SK-N-SH (cell line): ENCODE data around the gene IL10RA. TPM values are rescaled to one million over a fixed set of nuclear protein-coding genes. Genes with fewer than 3 reads are reported as not detected.

Experiments
- CTCF ChIA-PET: fragments of 300-600, 350-600 bp; formaldehyde crosslinking; extraction: SDS; loops from one replicate; lab custom pipeline; 2021; lab: Yijun Ruan, JAX
- POLR2A ChIA-PET: fragments of 350-600 bp; sonication (Branson Sonifier 250); formaldehyde crosslinking; extraction: SDS; loops from one replicate; lab custom pipeline; 2020; ENCODE audit warnings: antibody characterized with exemption, inconsistent platforms; lab: Yijun Ruan, JAX
- DNase-seq: peaks from one replicate; pipeline ENCODE4 v3.0.0; 2012
- H2AFZ ChIP-seq: fragments of 200-600 bp; sonication (generic); 2 replicates; pipeline ENCODE4 v1.8.1; 2016; ENCODE audit warnings: antibody characterized with exemption, mild to moderate bottlenecking, low read depth
- H3F3A ChIP-seq: fragments of 200-600 bp; sonication (generic); replicated peaks from 2 replicates; pipeline ENCODE3; 2016; ENCODE audit warnings: antibody characterized with exemption, mild to moderate bottlenecking; ENCODE audit not compliant: insufficient read depth
- H3K27ac ChIP-seq, 2 experiments: fragments of 200-500 bp in 1 of 2; fragments of 200-600 bp in 1 of 2; sonication (Bioruptor generic) in 1 of 2; sonication (generic), shearing (Covaris generic) in 1 of 2; 2 replicates each; pipeline versions ENCODE4 v1.5.1 to v1.6.1; 2014 to 2016; ENCODE audit warnings: low read depth in 2 of 2, inconsistent platforms in 1 of 2, low read length in 1 of 2, mild to moderate bottlenecking in 1 of 2, mixed read lengths in 1 of 2
- H3K27me3 ChIP-seq: fragments of 200-600 bp; sonication (generic), shearing (Covaris generic); 2 replicates; pipeline ENCODE4 v1.6.1; 2016; ENCODE audit warnings: mixed run types; ENCODE audit not compliant: insufficient read depth
- H3K36me3 ChIP-seq, 2 experiments: fragments of 200-500 bp in 1 of 2; fragments of 200-600 bp in 1 of 2; sonication (Bioruptor generic) in 1 of 2; sonication (generic) in 1 of 2; replicated peaks in 1 of 2; 2 replicates each; pipeline versions ENCODE3 to v1.5.1; 2014 to 2016; ENCODE audit warnings: low read length in 1 of 2, mild to moderate bottlenecking in 1 of 2; ENCODE audit not compliant: insufficient read depth in 2 of 2, control insufficient read depth in 1 of 2
- H3K4me1 ChIP-seq, 2 experiments: fragments of 200-500 bp in 1 of 2; fragments of 200-600 bp in 1 of 2; sonication (Bioruptor generic) in 1 of 2; sonication (generic), shearing (Covaris generic) in 1 of 2; 2 replicates each; pipeline versions ENCODE4 v1.5.1 to v1.6.1; 2014 to 2016; ENCODE audit warnings: low read depth in 1 of 2, low read length in 1 of 2, mixed run types in 1 of 2; ENCODE audit not compliant: insufficient read depth in 2 of 2, control insufficient read depth in 1 of 2
- H3K4me2 ChIP-seq: fragments of 200-600 bp; sonication (generic), shearing (Covaris generic); 2 replicates; pipeline ENCODE4 v1.6.1; 2017; ENCODE audit warnings: mixed run types
- H3K4me3 ChIP-seq, 2 experiments: fragments of 200-500 bp in 1 of 2; fragments of 200-600 bp in 1 of 2; sonication (Bioruptor generic) in 1 of 2; sonication (generic), shearing (Covaris generic) in 1 of 2; 2 replicates each; pipeline versions ENCODE4 v1.5.1 to v1.8.1; 2014 to 2016; ENCODE audit warnings: low read depth in 2 of 2, inconsistent platforms in 1 of 2, low read length in 1 of 2, mild to moderate bottlenecking in 1 of 2, mixed read lengths in 1 of 2, moderate library complexity in 1 of 2
- H3K79me2 ChIP-seq: fragments of 200-600 bp; sonication (generic); 2 replicates; pipeline ENCODE4 v1.8.1; 2017; ENCODE audit warnings: mild to moderate bottlenecking; ENCODE audit not compliant: insufficient read depth
- H3K9ac ChIP-seq: fragments of 200-600 bp; sonication (generic); 2 replicates; pipeline ENCODE4 v1.6.1; 2017; ENCODE audit warnings: mixed run types
- H3K9me2 ChIP-seq: fragments of 200-600 bp; sonication (generic); 2 replicates; pipeline ENCODE4 v1.6.1; 2017; ENCODE audit warnings: mixed run types
- H3K9me3 ChIP-seq: fragments of 200-600 bp; sonication (generic); 2 replicates; pipeline ENCODE4 v1.6.1; 2017; ENCODE audit warnings: mixed run types, mild to moderate bottlenecking, moderate library complexity
- H4K20me1 ChIP-seq: fragments of 200-600 bp; sonication (generic); 2 replicates; pipeline ENCODE4 v1.6.1; 2017; ENCODE audit warnings: mild to moderate bottlenecking, mixed run types; ENCODE audit not compliant: insufficient read depth
- CHD2 ChIP-seq: fragments of 150-350 bp; IDR thresholded peaks from 2 replicates; pipeline ENCODE4 v1.6.1; 2018; ENCODE audit warnings: low read length; ENCODE audit not compliant: partially characterized antibody
- EP300 ChIP-seq, 2 experiments: IDR thresholded peaks; 2 replicates each; pipeline versions ENCODE4 v1.4.0 to v1.6.1; 2012; ENCODE audit warnings: borderline replicate concordance in 1 of 2, low read depth in 1 of 2, low read length in 1 of 2
- FOXJ3 ChIP-seq: sonication (generic); formaldehyde crosslinking; IDR thresholded peaks from 2 replicates; pipeline ENCODE4 v1.5.1; 2020; ENCODE audit warnings: mild to moderate bottlenecking, missing genetic modification reagents
- FOXM1 ChIP-seq: IDR thresholded peaks from 2 replicates; pipeline ENCODE4 v1.4.0; 2012; ENCODE audit warnings: low read depth, mild to moderate bottlenecking
- GABPA ChIP-seq: IDR thresholded peaks from 2 replicates; pipeline ENCODE4 v1.4.0; 2012; ENCODE audit warnings: low read depth, mild to moderate bottlenecking
- GATA2 ChIP-seq: sonication (generic); formaldehyde crosslinking; IDR thresholded peaks from 2 replicates; pipeline ENCODE4 v1.5.0; 2020; ENCODE audit warnings: mild to moderate bottlenecking, missing genetic modification reagents
- IRF3 ChIP-seq: fragments of 150-350 bp; IDR thresholded peaks from 2 replicates; pipeline ENCODE4 v1.6.1; 2016; ENCODE audit warnings: mild to moderate bottlenecking, low read depth, low read length
- JUND ChIP-seq: IDR thresholded peaks from 2 replicates; pipeline ENCODE4 v1.4.0; 2012
- MXI1 ChIP-seq: IDR thresholded peaks from 2 replicates; pipeline ENCODE4 v1.6.1; 2012; ENCODE audit warnings: mild to moderate bottlenecking, low read depth, low read length, improper control_type of control experiment
- RAD21 ChIP-seq: IDR thresholded peaks from 2 replicates; pipeline ENCODE4 v1.6.1; 2012; ENCODE audit warnings: mild to moderate bottlenecking, low read length
- REST ChIP-seq: IDR thresholded peaks from 2 replicates; pipeline ENCODE4 v1.6.1; 2012; ENCODE audit warnings: mild to moderate bottlenecking, low read depth, low read length, moderate library complexity
- SIN3A ChIP-seq: IDR thresholded peaks from 2 replicates; pipeline ENCODE4 v1.6.1; 2012; ENCODE audit warnings: low read depth, mild to moderate bottlenecking, low read length, moderate library complexity, borderline replicate concordance
- SMC3 ChIP-seq: IDR thresholded peaks from 2 replicates; pipeline ENCODE4 v1.6.1; 2012; ENCODE audit warnings: low read depth, low read length, improper control_type of control experiment
- TCF12 ChIP-seq: IDR thresholded peaks from 2 replicates; pipeline ENCODE4 v1.4.0; 2012
- TEAD4 ChIP-seq: IDR thresholded peaks from 2 replicates; pipeline ENCODE4 v1.4.0; 2012; ENCODE audit warnings: mild to moderate bottlenecking, borderline replicate concordance; ENCODE audit not compliant: insufficient read depth
- USF1 ChIP-seq: IDR thresholded peaks from 2 replicates; pipeline ENCODE4 v1.4.0; 2012; ENCODE audit warnings: low read depth, borderline replicate concordance
- YY1 ChIP-seq: IDR thresholded peaks from 2 replicates; pipeline ENCODE4 v1.4.0; 2012; ENCODE audit warnings: low read depth, mild to moderate bottlenecking
- WGBS: methylation state at CpG from one replicate; pipeline ENCODE4 v1.1.6; 2017; ENCODE audit warnings: low lambda C conversion rate; 5-methylcytosine and 5-hydroxymethylcytosine counted together
- polyA plus RNA-seq, 3 experiments: library from polyadenylated mRNA; depleted of rRNA; stranded (reverse); fragments of >200 nt; gene quantifications; 2 replicates each; pipeline ENCODE4 v1.2.3, GENCODE V29; 2012

Gene IL10RA
- polyA plus RNA-seq, 1 of the 3 experiments (the other 2 are of a cell fraction), result not detected

- CTCF ChIA-PET, result interaction anchor here (0.6 to 1.8 kb wide), 5 partner anchors 12 to 159 kb away, joined by 3 to 6 read pairs (median 3); no protein-coding TSS in a partner anchor
- no peak overlapping the region for H3K4me3 ChIP-seq
- DNase-seq, result no peak
- no peak for TF ChIP-seq FOXM1
- TF ChIP-seq FOXJ3 (CRISPR knock-in tag), result no peak
- TF ChIP-seq TEAD4, result no peak
- no peak for TF ChIP-seq CHD2
- no peak for TF ChIP-seq REST
- TF ChIP-seq SIN3A, result no peak
- TF ChIP-seq EP300 (IDR thresholded peaks at IDR 0.05; ENCODE audit: borderline replicate concordance in 1 of 2, low read depth in 1 of 2, low read length in 1 of 2), result no peak
- no peak for TF ChIP-seq RAD21
- TF ChIP-seq IRF3, result no peak
- TF ChIP-seq USF1, result no peak
- no peak for TF ChIP-seq GATA2 (CRISPR knock-in tag)
- no peak for TF ChIP-seq MXI1
- TF ChIP-seq YY1, result no peak
- no peak for TF ChIP-seq GABPA
- no peak for TF ChIP-seq TCF12
- TF ChIP-seq JUND, result no peak
- TF ChIP-seq SMC3, result no peak
- H3K9me2 ChIP-seq, result no peaks in the 10 kb centered on the region
- no peaks in the 10 kb centered on the region for H3K4me1 ChIP-seq
- no peaks in the 10 kb centered on the region for H3K9me3 ChIP-seq
- H2AFZ ChIP-seq, result no peak overlapping the region
- H3K4me2 ChIP-seq, result no peak overlapping the region
- H4K20me1 ChIP-seq, result no peaks in the 10 kb centered on the region
- WGBS, result 56% methylated on average over 8 of the region's 8 CpGs
- H3K36me3 ChIP-seq, result no peaks in the 10 kb centered on the region
- H3K9ac ChIP-seq, result no peak overlapping the region
- H3F3A ChIP-seq, result no peaks in the 10 kb centered on the region
- no peaks in the 10 kb centered on the region; the same call in 1 of the 2 replicates for H3K27me3 ChIP-seq
- H3K79me2 ChIP-seq, result no peaks in the 10 kb centered on the region
- no peak overlapping the region for H3K27ac ChIP-seq
- POLR2A ChIA-PET, result no interaction called here
Measured at GRCh38 chr11:117966908-117967307, 19.3 kb upstream of the IL10RA start.
